Type B pancreatic cell (in vitro differentiated cells): ENCODE results near the gene ABCF2. TPM values are rescaled to one million over a fixed set of nuclear protein-coding genes. Genes with fewer than 3 reads are reported as not detected.

Source experiments
- DNase-seq: peaks from one replicate; pipeline ENCODE4 v3.0.0; 2021; ENCODE audit warnings: mixed read lengths; ENCODE audit not compliant: unreplicated experiment; ENCODE audit errors: extremely low spot score
- H3K27ac Mint-ChIP-seq: 2 replicates; pipeline ENCODE4 v1.8.0; 2021; ENCODE audit warnings: mild to moderate bottlenecking, mixed read lengths
- H3K27me3 Mint-ChIP-seq: 2 replicates; pipeline ENCODE4 v1.8.0; 2021; ENCODE audit warnings: mixed read lengths
- H3K36me3 Mint-ChIP-seq: 2 replicates; pipeline ENCODE4 v1.8.0; 2021; ENCODE audit warnings: mixed read lengths
- H3K4me1 Mint-ChIP-seq: one replicate; pipeline ENCODE4 v1.8.0; 2021; ENCODE audit warnings: mixed read lengths; ENCODE audit not compliant: unreplicated experiment
- H3K4me3 Mint-ChIP-seq: 2 replicates; pipeline ENCODE4 v1.8.0; 2021; ENCODE audit warnings: mild to moderate bottlenecking, mixed read lengths
- H3K9me3 Mint-ChIP-seq: 2 replicates; pipeline ENCODE4 v1.8.0; 2021; ENCODE audit warnings: mixed read lengths
- total RNA-seq: library from RNA; stranded (reverse); gene quantifications from 2 replicates; pipeline ENCODE4 v1.2.1, GENCODE V29; 2021; ENCODE audit warnings: low replicate concordance
- TF ChIP-seq, protein P1 (sequence below): fragments of 200-600 bp; sonication (generic); conservative IDR thresholded peaks from 2 replicates; pipeline ENCODE4 v1.5.0; 2021; ENCODE audit warnings: antibody characterized with exemption, mild to moderate bottlenecking

ABCF2 gene
- total RNA-seq, 1 donor from 2014 or later = 46.5 TPM

DNA sequence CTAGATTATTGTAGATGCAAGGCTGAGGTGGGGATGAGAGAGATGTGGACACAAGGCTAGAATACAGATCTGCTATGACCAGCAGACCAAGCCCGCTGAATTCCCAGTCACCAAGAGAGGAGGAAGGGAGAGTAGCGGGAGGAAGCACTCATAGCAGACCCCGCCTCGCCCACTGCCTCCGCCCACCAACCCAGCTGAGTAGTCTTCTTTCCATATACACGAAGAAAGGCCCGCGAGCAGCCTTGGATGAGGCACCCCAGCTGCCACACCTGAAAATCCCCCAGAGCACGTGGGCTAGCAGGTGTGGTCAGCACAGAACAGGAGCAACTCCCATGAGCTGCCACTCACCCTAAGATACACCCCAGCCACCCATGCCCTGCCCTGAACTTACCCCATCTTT is 8.8 kb downstream of the ABCF2 start:
- no peak overlapping the region for H3K27ac Mint-ChIP-seq
- no peaks in the 10 kb centered on the region for H3K4me1 Mint-ChIP-seq
- TF ChIP-seq, protein P1, sequence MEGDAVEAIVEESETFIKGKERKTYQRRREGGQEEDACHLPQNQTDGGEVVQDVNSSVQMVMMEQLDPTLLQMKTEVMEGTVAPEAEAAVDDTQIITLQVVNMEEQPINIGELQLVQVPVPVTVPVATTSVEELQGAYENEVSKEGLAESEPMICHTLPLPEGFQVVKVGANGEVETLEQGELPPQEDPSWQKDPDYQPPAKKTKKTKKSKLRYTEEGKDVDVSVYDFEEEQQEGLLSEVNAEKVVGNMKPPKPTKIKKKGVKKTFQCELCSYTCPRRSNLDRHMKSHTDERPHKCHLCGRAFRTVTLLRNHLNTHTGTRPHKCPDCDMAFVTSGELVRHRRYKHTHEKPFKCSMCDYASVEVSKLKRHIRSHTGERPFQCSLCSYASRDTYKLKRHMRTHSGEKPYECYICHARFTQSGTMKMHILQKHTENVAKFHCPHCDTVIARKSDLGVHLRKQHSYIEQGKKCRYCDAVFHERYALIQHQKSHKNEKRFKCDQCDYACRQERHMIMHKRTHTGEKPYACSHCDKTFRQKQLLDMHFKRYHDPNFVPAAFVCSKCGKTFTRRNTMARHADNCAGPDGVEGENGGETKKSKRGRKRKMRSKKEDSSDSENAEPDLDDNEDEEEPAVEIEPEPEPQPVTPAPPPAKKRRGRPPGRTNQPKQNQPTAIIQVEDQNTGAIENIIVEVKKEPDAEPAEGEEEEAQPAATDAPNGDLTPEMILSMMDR = no peak
- no peak overlapping the region for H3K4me3 Mint-ChIP-seq
- peaks cover 44% of the 10 kb centered on the region for H3K36me3 Mint-ChIP-seq
- no peaks in the 10 kb centered on the region for H3K27me3 Mint-ChIP-seq
- DNase-seq = no peak
- H3K9me3 Mint-ChIP-seq = no peaks in the 10 kb centered on the region

DNA sequence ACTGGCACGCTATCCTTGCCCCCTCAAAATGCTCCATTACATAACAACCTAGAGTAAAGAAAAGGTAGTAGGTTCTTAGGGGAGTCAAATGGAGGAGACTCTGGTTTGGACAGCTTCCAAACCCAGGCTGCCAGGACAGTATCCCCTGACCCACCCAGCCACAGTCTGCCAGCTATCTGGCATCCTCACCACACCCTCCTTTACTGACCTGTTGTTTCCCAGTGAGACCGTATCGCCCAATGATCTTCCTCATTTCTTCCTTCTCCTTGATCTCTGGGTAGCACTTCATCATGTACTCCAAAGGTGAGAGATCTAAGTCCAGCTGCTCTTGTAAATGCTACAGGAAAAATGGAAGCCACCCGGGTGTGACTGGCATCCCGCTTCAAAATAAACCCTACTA is 11.6 kb downstream of the ABCF2 start:
- DNase-seq = no peak
- Mint-ChIP-seq H3K27me3 (no peaks in the 10 kb centered on the region), H3K4me3 (no peak overlapping the region), H3K9me3 (no peaks in the 10 kb centered on the region), H3K27ac (no peak overlapping the region), H3K36me3 (peaks cover 39% of the 10 kb centered on the region), H3K4me1 (no peaks in the 10 kb centered on the region)
- TF ChIP-seq, protein P1 = no peak

DNA sequence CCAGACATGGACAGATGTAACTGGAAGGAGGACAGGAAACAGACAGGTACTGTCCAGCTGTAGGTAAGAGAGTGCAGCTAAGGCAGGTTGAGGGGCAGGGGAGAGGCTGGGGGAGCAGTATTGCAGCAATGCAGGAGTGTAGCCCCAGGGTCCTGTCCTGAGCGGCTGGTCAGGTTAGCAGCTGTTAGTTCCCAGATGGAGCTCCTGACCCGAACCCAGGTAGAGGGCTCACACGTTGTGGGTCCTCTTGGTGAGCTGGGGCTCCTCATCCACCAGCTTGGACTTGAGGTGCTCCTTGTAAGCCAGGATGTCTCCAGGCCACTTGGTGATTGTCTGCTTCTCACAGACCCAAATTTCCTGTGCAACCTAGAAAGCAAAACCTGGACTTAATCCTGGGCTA is 13.2 kb downstream of the ABCF2 start:
- peaks cover 4% of the 10 kb centered on the region for H3K27me3 Mint-ChIP-seq
- no peak for DNase-seq
- no peak overlapping the region for H3K4me3 Mint-ChIP-seq
- TF ChIP-seq, protein P1 = no peak
- no peaks in the 10 kb centered on the region for H3K9me3 Mint-ChIP-seq
- no peaks in the 10 kb centered on the region for H3K4me1 Mint-ChIP-seq
- no peak overlapping the region for H3K27ac Mint-ChIP-seq
- peaks cover 33% of the 10 kb centered on the region for H3K36me3 Mint-ChIP-seq

DNA sequence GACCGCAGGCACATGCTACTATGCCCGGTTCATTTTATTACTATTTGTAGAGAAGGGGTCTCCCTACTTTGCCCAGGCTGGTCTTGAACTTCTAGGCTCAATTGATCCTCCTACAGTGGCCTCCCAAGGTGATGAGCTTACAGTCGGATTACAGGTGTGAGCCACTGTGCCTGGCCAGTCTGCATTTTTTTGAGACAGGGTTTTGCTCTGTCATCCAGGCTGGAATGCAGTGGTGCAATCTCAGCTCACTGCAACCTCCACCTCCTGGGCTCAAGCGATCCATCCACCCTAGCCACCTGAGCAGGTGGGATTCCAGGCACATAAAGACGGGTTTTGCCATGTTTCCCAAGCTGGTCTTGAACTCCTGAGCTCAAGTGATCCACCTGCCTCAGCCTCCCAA is 14.4 kb downstream of the ABCF2 start:
- no peaks in the 10 kb centered on the region for H3K4me1 Mint-ChIP-seq
- no peaks in the 10 kb centered on the region for H3K9me3 Mint-ChIP-seq

DNA sequence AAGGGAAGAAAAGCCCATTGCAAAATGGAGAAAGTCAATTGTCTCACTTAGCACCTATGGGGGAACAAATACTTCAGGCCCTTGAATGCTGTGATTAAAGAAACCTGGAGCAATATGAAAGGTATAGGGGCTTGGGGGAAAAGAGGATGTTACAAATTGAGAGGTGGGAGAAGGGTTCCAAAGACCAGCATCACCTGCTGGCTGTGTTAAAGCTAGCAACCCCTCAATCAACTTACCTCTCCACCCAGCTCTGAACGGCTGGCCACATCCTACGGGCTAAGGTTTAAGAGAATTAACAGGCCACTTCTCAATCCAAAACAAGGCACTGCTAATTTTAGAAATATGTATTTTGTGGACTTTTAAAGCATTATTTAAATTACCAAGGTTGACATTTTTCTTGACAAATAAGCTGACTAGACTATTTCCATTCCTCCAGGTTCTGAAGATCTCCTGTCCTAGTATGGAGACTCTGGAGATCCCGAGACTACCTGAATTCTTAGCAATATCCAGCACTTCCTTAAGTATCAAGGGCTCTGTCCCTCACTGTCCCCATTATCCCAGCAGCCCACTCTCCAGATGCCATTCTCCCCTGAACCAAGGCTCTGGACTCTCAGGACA is 15.7 kb downstream of the ABCF2 start:
- H3K4me3 Mint-ChIP-seq = no peak overlapping the region
- TF ChIP-seq, protein P1 = no peak
- no peak overlapping the region for H3K27ac Mint-ChIP-seq
- H3K9me3 Mint-ChIP-seq = no peaks in the 10 kb centered on the region
- H3K27me3 Mint-ChIP-seq = peaks cover 17% of the 10 kb centered on the region
- no peaks in the 10 kb centered on the region for H3K4me1 Mint-ChIP-seq
- H3K36me3 Mint-ChIP-seq = peaks cover 21% of the 10 kb centered on the region
- no peak for DNase-seq

More for the DNA sequence above, 14.4 kb downstream of the ABCF2 start:
- Mint-ChIP-seq H3K36me3 (peaks cover 21% of the 10 kb centered on the region), H3K4me3 (no peak overlapping the region), H3K27me3 (peaks cover 9% of the 10 kb centered on the region), H3K27ac (no peak overlapping the region)
- DNase-seq = no peak
- TF ChIP-seq, protein P1 = no peak
